ENCODE measurements around the gene CTAGE9. TPM values are rescaled to one million over a fixed set of nuclear protein-coding genes. Genes with fewer than 3 reads are reported as not detected.

The CTAGE9 gene
- total and polyA plus RNA-seq, 2 of the 8 experiments (the other 6 are each of a cell fraction or from before 2014, with no cell fraction given) = not detected

- H2BK20ac ChIP-seq (ENCODE audit: low read length) = no peak overlapping the region
- H3K9me3 ChIP-seq (ENCODE audit: insufficient read depth in 2 of 2, low read depth in 1 of 2, low read length in 1 of 2) = no peaks in the 10 kb centered on the region
- no peaks in the 10 kb centered on the region for H3K79me2 ChIP-seq (ENCODE audit: control insufficient read depth in 1 of 2, insufficient read depth in 2 of 2, low read length in 2 of 2)
- no peaks in the 10 kb centered on the region for H4K20me1 ChIP-seq (replicated peaks in 1 of 2; ENCODE audit: control insufficient read depth in 1 of 2, insufficient read depth in 2 of 2, low read length in 2 of 2)
- no peaks in the 10 kb centered on the region for H3K79me1 ChIP-seq (ENCODE audit: low read depth, low read length)
- H3K36me3 ChIP-seq (ENCODE audit: control insufficient read depth in 2 of 4, insufficient read depth in 4 of 4, low read length in 3 of 4) = no peaks in the 10 kb centered on the region; a peak in 1 of 8 replicates
- H2BK15ac ChIP-seq (ENCODE audit: low read length) = no peak overlapping the region
- no peak overlapping the region for H3K9ac ChIP-seq (replicated peaks in 1 of 4; ENCODE audit: extremely low read depth in 1 of 4, low read depth in 3 of 4, low read length in 3 of 4)
- no peak overlapping the region for H2AFZ ChIP-seq (ENCODE audit: low read length)
- FAIRE-seq (no peak), DNase-seq (ENCODE audit: low read depth in 1 of 2, low spot score in 2 of 2) (no peak)
- 74% methylated on average over 1 of the region's 1 CpG; no CpG with 5 or more reads in 1 of the 2 experiments for WGBS, 2 experiments (ENCODE audit: extremely low coverage in 1 of 2, insufficient coverage in 1 of 2, insufficient read length in 1 of 2, insufficient replicate concordance in 2 of 2, low coverage in 1 of 2, low lambda C conversion rate in 2 of 2, missing lambda C conversion rate in 1 of 2)
- H3K4me2 ChIP-seq (ENCODE audit: insufficient read depth in 1 of 2, low read depth in 2 of 2, low read length in 2 of 2) = no peak overlapping the region
- H3K18ac ChIP-seq (ENCODE audit: extremely low read depth, low read length) = no peak overlapping the region
- ChIA-PET CTCF (ENCODE audit: partially characterized antibody) (interaction anchor here (1.4 kb wide), 2 partner anchors 17 to 162 kb away, joined by 3 to 4 read pairs; no protein-coding TSS in a partner anchor), POLR2A (ENCODE audit: partially characterized antibody) (interaction anchor here (1.2 kb wide), 1 partner anchor 164 kb away, joined by 3 read pairs; no protein-coding TSS in a partner anchor)
- H3K4me3 ChIP-seq (ENCODE audit: extremely low read depth in 1 of 4, insufficient read depth in 2 of 4, low read depth in 3 of 4, low read length in 4 of 4) = no peak overlapping the region
- H2AK5ac ChIP-seq (ENCODE audit: low read depth, low read length) = no peak overlapping the region
- no peaks in the 10 kb centered on the region for H3K23me2 ChIP-seq (ENCODE audit: low read depth, low read length)
- H4K8ac ChIP-seq (ENCODE audit: extremely low read depth, insufficient read depth, low read length) = no peak overlapping the region
- H2BK5ac ChIP-seq (ENCODE audit: low read depth, low read length) = no peak overlapping the region
- no peak overlapping the region for H4K91ac ChIP-seq (replicated peaks; ENCODE audit: insufficient read length, low read length)
- H3K56ac ChIP-seq (replicated peaks; ENCODE audit: insufficient read length, low read depth, low read length) = no peak overlapping the region
- H3K4me1 ChIP-seq (replicated peaks in 1 of 4; ENCODE audit: control insufficient read depth in 3 of 4, insufficient read depth in 4 of 4, low read length in 3 of 4) = no peaks in the 10 kb centered on the region
- no peak overlapping the region for H3K27ac ChIP-seq (ENCODE audit: low read depth, low read length)
- H2BK12ac ChIP-seq (ENCODE audit: low read depth, low read length) = no peak overlapping the region
- TF ChIP-seq BACH1 (IDR thresholded peaks at IDR 0.05; ENCODE audit: low read length) (no peak), PHF8 (conservative IDR thresholded peaks at IDR 0.05; ENCODE audit: low read depth, low read length) (no peak), NRF1 (IDR thresholded peaks at IDR 0.05; ENCODE audit: low read depth, low read length) (no peak), RNF2 (IDR thresholded peaks at IDR 0.05; ENCODE audit: borderline replicate concordance, low read depth, low read length, missing control alignments, poor library complexity, severe bottlenecking) (no peak), SIRT6 (IDR thresholded peaks at IDR 0.05; ENCODE audit: low read length) (no peak), EZH2 (IDR thresholded peaks at IDR 0.05; ENCODE audit: low read depth, low read length, severe bottlenecking) (no peak)
- no peak overlapping the region for H3K23ac ChIP-seq (ENCODE audit: insufficient read length)
- no peak overlapping the region for H3K4ac ChIP-seq (replicated peaks; ENCODE audit: insufficient read length, low read depth, low read length)
- H3K27me3 ChIP-seq (replicated peaks in 1 of 4; ENCODE audit: control insufficient read depth in 3 of 4, extremely low read depth in 1 of 4, insufficient read depth in 3 of 4, low read length in 3 of 4) = no peaks in the 10 kb centered on the region
- no peak overlapping the region for H3K14ac ChIP-seq (ENCODE audit: insufficient read length)
- no peak overlapping the region for H2BK120ac ChIP-seq (replicated peaks; ENCODE audit: low read depth, low read length)
- no peak overlapping the region for H4K5ac ChIP-seq (ENCODE audit: insufficient read length, low read depth, low read length)
Measured at GRCh38 chr6:131754088-131754487, 43.3 kb upstream of the CTAGE9 start.
